Effector memory CD4-positive, alpha-beta T cell (primary cell): Measurements from ENCODE around the gene TRIM2.

ENCODE experiments used
- DNase-seq, 3 donors: peaks; one replicate each; pipeline ENCODE4 v3.0.0-alpha.2; 2020
- H3K27ac ChIP-seq: 2 replicates; pipeline ENCODE4 v1.7.0; 2013; ENCODE audit warnings: mild to moderate bottlenecking, low read length, moderate library complexity; ENCODE audit not compliant: insufficient read depth, poor library complexity, severe bottlenecking
- H3K27me3 ChIP-seq: replicated peaks from 2 replicates; pipeline ENCODE4 v1.7.0; 2013; ENCODE audit warnings: mild to moderate bottlenecking, low read length; ENCODE audit not compliant: insufficient read depth, control insufficient read depth, poor library complexity, severe bottlenecking
- H3K36me3 ChIP-seq: 2 replicates; pipeline ENCODE4 v1.7.0; 2013; ENCODE audit warnings: mild to moderate bottlenecking, low read length, moderate library complexity; ENCODE audit not compliant: control insufficient read depth, insufficient read depth
- H3K4me1 ChIP-seq: 2 replicates; pipeline ENCODE4 v1.7.0; 2013; ENCODE audit warnings: low read length, mild to moderate bottlenecking; ENCODE audit not compliant: control insufficient read depth, insufficient read depth, poor library complexity, severe bottlenecking
- H3K4me3 ChIP-seq: 2 replicates; pipeline ENCODE4 v1.7.0; 2013; ENCODE audit warnings: low read length, low read depth, mild to moderate bottlenecking; ENCODE audit not compliant: insufficient read depth, poor library complexity, severe bottlenecking
- H3K9me3 ChIP-seq: 2 replicates; pipeline ENCODE4 v1.7.0; 2013; ENCODE audit warnings: mild to moderate bottlenecking, low read length, moderate library complexity; ENCODE audit not compliant: control insufficient read depth

The TRIM2 gene

GRCh38 chr4:153259661-153260060, 55.4 kb downstream of the TRIM2 start:
- H3K4me1 ChIP-seq = peaks cover 7% of the 10 kb centered on the region
- H3K27me3 ChIP-seq = no peaks in the 10 kb centered on the region
- no peak overlapping the region for H3K4me3 ChIP-seq
- H3K27ac ChIP-seq = no peak overlapping the region
- no peak for DNase-seq
- H3K9me3 ChIP-seq = no peaks in the 10 kb centered on the region
- H3K36me3 ChIP-seq = no peaks in the 10 kb centered on the region

- DNase-seq = no peak
- Histone ChIP-seq H3K4me3 (no peak overlapping the region), H3K9me3 (no peaks in the 10 kb centered on the region), H3K27ac (no peak overlapping the region), H3K36me3 (no peaks in the 10 kb centered on the region), H3K4me1 (peaks cover 7% of the 10 kb centered on the region), H3K27me3 (no peaks in the 10 kb centered on the region)
Measured at GRCh38 chr4:153260132-153260531, 55.9 kb downstream of the TRIM2 start.

- Histone ChIP-seq H3K27me3 (no peaks in the 10 kb centered on the region), H3K36me3 (no peaks in the 10 kb centered on the region), H3K9me3 (no peaks in the 10 kb centered on the region), H3K4me1 (peaks cover 7% of the 10 kb centered on the region), H3K4me3 (no peak overlapping the region), H3K27ac (no peak overlapping the region)
- no peak for DNase-seq
Measured at GRCh38 chr4:153260553-153261300, 56.5 kb downstream of the TRIM2 start.

DNA sequence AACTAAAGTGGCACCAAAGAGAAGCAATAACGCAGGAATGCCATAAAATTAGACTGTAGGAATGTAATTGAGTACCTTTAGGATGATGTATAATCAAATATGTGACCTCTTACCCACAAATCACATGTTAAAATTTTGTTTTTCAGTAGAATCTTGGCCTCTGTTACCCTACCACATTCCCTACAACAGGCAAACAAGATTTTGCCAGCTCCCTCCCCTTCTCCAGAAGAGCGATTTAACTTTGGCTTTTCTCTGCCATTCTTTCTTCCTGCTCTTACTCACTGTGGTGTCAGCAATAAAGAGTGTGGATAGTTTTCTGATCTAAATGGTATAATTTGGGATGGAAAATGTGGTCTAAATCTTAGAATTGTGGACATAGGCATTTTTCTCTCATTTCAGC, 57.2 kb downstream of the TRIM2 start:
- Histone ChIP-seq H3K4me1 (peaks cover 7% of the 10 kb centered on the region), H3K4me3 (no peak overlapping the region), H3K27ac (no peak overlapping the region), H3K27me3 (no peaks in the 10 kb centered on the region), H3K36me3 (no peaks in the 10 kb centered on the region), H3K9me3 (no peaks in the 10 kb centered on the region)
- DNase-seq = no peak

- Histone ChIP-seq H3K36me3 (no peaks in the 10 kb centered on the region), H3K4me3 (no peak overlapping the region), H3K27me3 (no peaks in the 10 kb centered on the region), H3K4me1 (peaks cover 4% of the 10 kb centered on the region), H3K27ac (no peak overlapping the region), H3K9me3 (no peaks in the 10 kb centered on the region)
- no peak for DNase-seq
Measured at GRCh38 chr4:153261914-153262313, 57.7 kb downstream of the TRIM2 start.

DNA sequence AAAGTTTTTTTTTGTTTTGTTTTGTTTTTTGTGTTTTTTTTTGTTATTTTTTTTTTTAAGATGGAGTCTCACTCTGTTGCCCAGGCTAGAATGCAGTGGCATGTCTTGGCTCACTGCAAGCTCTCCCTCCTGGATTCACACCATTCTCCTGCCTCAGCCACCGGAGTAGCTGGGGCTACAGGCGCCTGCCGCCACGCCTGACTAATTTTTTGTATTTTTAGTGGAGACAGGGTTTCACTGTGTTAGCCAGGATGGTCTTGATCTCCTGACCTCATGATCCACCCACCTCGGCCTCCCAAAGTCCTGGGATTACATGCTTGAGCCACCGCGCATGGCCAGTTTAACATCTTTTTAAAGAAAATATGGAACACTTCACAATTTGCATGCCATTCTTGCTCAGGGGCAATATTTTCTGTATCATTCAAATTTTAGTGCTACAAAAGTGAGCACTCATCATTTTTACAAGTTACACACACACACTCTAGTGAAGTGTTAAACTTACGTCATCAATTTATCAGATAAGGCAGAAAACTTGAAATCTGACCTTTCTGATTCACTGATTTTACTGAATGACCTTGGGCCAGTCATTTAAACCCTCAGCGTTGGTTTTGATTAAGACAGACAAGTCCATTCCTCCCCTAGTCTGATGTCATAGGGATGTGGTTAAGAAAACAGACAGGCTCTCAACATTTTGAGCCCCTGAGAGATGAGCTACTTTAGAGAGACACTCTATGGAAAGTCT, 61.2 kb downstream of the TRIM2 start:
- Histone ChIP-seq H3K27me3 (no peaks in the 10 kb centered on the region), H3K4me3 (no peak overlapping the region), H3K36me3 (no peaks in the 10 kb centered on the region), H3K4me1 (no peaks in the 10 kb centered on the region), H3K27ac (no peak overlapping the region), H3K9me3 (no peaks in the 10 kb centered on the region)
- no peak for DNase-seq

GRCh38 chr4:153266988-153267387, 62.7 kb downstream of the TRIM2 start:
- Histone ChIP-seq H3K36me3 (no peaks in the 10 kb centered on the region), H3K4me1 (no peaks in the 10 kb centered on the region), H3K27ac (no peak overlapping the region), H3K4me3 (no peak overlapping the region), H3K27me3 (no peaks in the 10 kb centered on the region), H3K9me3 (no peaks in the 10 kb centered on the region)
- no peak for DNase-seq

GRCh38 chr4:153267890-153268289, 63.6 kb downstream of the TRIM2 start:
- no peaks in the 10 kb centered on the region for H3K36me3 ChIP-seq
- H3K4me3 ChIP-seq = no peak overlapping the region
- no peaks in the 10 kb centered on the region for H3K27me3 ChIP-seq
- H3K27ac ChIP-seq = no peak overlapping the region
- H3K9me3 ChIP-seq = no peaks in the 10 kb centered on the region
- H3K4me1 ChIP-seq = no peaks in the 10 kb centered on the region
- no peak for DNase-seq

DNA sequence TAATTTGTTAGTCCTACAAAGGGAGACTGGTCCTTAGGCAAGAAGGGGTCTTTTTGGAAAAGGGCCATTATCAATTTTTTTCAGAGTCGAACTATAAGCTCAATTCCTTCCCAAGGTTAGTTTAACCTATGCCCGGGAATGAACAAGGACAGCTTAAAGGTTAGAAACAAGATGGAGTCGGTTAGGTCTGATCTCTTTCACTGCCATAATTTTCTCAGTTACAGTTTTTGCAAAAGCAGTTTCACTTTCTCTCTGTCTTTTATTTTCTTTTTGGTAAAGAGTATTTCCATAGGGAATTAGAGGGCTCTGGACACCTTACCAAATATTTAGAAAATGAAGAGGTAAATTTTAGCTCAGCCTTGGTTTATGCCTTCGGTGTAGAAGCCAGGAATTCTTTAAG, 64.1 kb downstream of the TRIM2 start:
- Histone ChIP-seq H3K27ac (no peak overlapping the region), H3K9me3 (no peaks in the 10 kb centered on the region), H3K36me3 (no peaks in the 10 kb centered on the region), H3K4me3 (no peak overlapping the region), H3K4me1 (no peaks in the 10 kb centered on the region), H3K27me3 (no peaks in the 10 kb centered on the region)
- no peak for DNase-seq

DNA sequence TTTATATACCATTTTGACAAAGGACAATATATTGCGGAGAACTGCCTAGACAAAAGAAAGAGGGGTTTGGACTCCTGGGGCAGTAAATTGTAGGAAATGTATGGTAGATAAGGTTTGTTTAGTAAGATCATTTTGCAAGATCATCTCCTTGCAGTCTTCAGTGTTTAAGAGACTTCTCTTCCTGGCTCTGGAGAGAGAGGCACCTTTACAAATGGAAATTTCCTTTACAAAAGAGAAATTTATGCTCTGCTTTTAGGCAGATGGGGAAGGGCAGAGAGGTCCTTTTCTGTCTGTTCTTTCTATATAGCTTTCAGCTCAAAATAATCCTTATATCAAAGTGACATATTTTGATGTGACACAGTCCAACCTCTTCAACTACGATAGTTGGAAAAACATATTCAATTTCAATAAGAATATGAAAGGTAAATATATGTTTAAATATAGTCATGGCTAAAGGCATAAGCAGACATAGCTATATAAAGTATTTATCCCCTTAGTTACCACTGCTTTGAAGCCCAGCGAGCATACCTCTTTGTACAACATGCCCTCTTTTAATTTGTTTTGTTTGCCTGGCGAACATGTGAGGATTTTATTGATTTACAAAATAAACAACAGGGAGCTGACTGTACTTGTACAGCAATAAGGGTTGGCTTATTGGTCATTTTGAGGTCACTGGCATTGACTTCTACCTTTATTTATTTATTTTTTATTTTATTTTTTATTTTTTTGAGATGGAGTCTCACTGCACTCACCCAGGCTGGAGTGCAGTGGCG, 65.2 kb downstream of the TRIM2 start:
- no peak for DNase-seq
- Histone ChIP-seq H3K27me3 (no peaks in the 10 kb centered on the region), H3K4me3 (no peak overlapping the region), H3K36me3 (no peaks in the 10 kb centered on the region), H3K9me3 (no peaks in the 10 kb centered on the region), H3K4me1 (no peaks in the 10 kb centered on the region), H3K27ac (no peak overlapping the region)
